Stimulated activated CD4-positive, alpha-beta T cell treated with anti-CD3 and anti-CD28 coated beads, Interleukin-1b, Interleukin-23, amount 100 ng/mL, for 4 hours (primary cell): ENCODE results near the gene PPBP.
"Not testable (repeated sequence)": the region's sequence is repeated elsewhere in the genome, so short reads cannot be mapped to it uniquely, and the experiment has no call there.

Source experiments
- DNase-seq, 2 donors: peaks; one replicate each; pipeline ENCODE4 v3.0.0-alpha.2; 2020; ENCODE audit warnings: low read depth in 2 of 2

Gene PPBP

DNA sequence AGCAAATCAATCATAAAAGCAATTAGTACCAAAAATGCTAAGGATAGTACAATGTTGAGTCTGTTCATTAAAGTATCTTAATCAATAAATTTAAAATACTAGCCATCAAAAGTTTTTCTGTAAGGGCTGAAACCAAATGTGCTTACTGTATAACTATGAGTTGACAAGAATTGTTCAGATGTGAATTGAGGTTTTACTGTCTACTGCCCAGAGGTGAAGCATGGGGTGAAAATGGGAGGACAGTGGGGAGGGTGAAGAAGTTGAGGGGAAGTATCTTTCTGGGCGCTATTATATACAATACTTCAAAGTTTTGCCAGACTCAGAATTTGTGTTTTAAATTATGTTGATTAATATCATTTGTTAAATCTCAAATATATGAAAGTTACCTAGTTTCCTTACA is 4.1 kb upstream of the PPBP start:
- DNase-seq: no peak

DNA sequence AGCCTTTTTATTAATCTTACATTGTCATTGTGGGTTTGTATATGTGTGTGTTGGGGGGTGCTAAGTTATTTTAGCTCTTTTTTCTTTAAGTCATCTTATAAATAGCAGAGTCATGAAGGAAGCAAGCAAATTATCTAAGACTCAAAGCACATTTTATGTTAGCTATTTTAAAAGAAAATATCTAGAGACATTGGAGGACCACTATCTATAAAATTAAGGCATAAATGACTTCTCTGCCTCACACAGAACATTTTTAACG is 3.7 kb upstream of the PPBP start:
- DNase-seq: no peak

GRCh38 chr4:73990988-73991741 is 3.2 kb upstream of the PPBP start:
- no peak for DNase-seq

DNA sequence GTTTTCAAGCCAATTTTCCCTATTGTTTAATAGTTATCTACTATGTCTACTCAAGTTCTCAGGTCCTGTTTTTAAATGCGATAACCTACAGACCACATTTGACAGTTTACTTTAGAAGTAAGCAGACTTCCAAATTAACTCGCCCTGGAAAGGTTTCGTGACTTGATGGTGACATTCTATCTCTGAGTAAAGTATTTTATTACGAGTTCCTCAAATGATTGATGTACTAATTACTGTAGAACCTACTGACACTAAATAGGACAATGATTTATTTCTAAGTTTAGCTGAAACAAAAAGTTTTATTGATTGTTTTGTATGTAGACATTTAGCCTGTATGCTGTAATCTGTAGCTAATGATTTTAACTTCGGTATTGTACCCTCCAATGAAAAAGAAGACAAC is 1.9 kb upstream of the PPBP start:
- no peak for DNase-seq

GRCh38 chr4:73989031-73989430 is 1.0 kb upstream of the PPBP start:
- no peak for DNase-seq

GRCh38 chr4:73985528-73985852 is 2.5 kb downstream of the PPBP start:
- no peak for DNase-seq

GRCh38 chr4:73984736-73985527 is 3.1 kb downstream of the PPBP start:
- no peak for DNase-seq

- DNase-seq: not testable (repeated sequence)
These were observed 6.8 kb downstream of the PPBP start for GRCh38 chr4:73981175-73981574.

GRCh38 chr4:73979407-73979957 is 8.5 kb downstream of the PPBP start:
- no peak for DNase-seq

GRCh38 chr4:73978886-73979285 is 9.1 kb downstream of the PPBP start:
- DNase-seq: no peak

DNA sequence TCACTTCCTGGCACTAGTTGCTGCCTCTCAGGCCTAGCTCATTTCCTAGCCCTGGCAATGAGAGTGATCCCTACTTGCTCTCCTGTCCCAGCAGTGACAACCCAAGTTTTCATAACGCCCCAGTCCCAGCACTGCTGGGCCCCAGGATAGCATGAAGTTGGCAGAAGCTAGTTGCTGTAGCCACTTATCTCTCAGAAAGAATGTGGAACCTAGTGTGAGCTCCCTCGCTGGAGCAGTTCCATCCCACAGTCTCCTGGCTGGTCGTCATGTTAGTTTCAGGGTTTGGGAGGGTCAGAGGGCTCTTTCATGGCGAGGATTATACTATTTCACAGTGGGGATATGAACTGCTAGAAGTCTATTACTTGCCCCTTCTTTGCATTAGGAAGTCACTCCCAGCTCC is 11.3 kb downstream of the PPBP start:
- no peak for DNase-seq

DNA sequence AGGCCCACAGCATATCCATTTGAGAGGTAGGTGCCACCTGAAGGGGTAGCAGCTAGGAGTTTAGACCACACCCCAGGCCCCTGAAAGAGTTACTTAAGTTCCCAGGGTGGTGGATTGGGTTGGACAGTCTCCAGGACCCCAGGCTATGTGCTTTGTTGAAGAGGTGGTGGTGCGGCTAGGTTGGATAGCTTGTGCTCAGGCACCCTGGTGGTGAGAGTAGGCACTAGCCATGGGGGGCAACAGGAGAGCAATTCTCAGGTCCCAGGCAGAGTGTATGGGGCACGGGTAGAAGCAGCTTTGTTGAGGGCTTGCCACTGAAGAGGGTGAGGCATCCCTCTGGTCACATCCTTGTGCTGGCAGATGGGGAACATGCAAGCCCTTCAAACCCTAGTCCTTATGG is 11.8 kb downstream of the PPBP start:
- no peak for DNase-seq

GRCh38 chr4:73974352-73974751 is 13.6 kb downstream of the PPBP start:
- DNase-seq: no peak

DNA sequence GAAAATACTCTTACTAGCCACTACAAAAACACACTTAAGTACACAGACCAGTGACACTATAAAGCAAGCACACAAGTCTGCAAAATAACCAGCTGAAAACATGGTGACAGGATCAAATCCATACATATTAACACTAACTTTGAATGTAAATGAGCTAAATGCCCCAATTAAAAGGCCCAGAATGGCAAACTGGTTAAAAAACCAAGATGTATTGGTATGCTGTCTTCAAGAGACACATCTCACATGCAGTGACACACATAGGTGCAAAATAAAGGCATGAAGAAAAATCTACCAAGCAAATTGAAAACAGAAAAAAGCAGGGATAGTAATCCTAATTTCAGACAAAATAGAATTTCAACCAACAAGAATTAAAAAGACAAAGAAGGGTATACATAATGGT is 17.0 kb downstream of the PPBP start:
- no peak for DNase-seq

DNA sequence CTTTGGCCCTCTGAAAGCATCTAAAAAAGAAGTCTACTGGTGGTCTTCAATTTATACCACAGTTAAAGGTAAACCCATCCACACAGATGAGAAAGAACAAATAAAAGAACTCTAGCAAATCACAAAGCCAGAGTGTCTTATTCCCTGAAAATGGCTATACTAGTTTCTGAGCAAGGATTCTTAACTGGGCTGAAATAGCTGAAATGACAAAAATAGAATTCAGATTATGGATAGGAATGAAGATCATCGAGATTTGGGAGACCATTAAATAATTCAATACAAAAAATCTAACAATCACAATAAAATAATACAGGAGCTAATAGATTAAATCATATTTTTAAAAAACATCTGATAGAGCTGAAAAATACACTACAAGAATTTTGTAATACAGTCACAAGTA is 18.0 kb downstream of the PPBP start:
- DNase-seq: no peak

- DNase-seq: no peak
These were observed 20.1 kb downstream of the PPBP start for GRCh38 chr4:73967866-73968265.

- no peak for DNase-seq
These were observed 23.0 kb downstream of the PPBP start for GRCh38 chr4:73964862-73965611.

DNA sequence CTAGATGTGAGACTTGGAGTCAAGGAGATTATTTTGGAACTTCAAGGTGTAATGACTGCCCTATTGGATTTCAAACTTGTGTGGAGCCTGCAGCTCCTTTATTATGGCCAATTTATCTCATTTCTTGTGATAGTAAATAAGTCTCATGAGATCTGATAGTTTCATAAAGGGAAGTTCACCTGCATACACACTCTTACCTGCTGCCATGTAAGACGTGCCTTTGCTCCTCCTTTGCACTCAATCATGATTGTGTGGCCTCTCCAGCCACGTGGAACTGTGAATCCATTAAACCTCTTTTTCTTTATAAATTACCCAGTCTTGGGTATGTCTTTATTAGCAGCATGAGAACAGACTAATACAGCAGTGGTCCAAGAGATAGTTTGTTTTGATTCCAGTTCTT is 25.3 kb downstream of the PPBP start:
- no peak for DNase-seq

DNA sequence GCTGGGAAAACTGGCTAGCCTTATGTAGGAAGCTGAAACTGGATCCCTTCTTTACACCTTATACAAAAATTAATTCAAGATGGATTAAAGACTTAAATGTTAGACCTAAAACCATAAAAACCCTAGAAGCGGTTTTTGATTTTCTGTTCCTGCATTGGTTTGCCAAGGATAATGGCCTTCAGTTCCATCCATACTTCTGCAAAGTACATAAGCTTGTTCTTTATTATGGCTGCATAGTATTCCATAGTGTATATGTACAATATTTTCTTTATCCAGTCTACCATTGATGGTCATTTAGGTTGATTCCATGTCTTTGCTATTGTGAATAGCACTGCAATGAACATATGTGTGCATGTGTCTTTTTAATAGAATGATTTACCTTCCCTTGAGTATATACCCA is 28.9 kb downstream of the PPBP start:
- not testable (repeated sequence) for DNase-seq

DNA sequence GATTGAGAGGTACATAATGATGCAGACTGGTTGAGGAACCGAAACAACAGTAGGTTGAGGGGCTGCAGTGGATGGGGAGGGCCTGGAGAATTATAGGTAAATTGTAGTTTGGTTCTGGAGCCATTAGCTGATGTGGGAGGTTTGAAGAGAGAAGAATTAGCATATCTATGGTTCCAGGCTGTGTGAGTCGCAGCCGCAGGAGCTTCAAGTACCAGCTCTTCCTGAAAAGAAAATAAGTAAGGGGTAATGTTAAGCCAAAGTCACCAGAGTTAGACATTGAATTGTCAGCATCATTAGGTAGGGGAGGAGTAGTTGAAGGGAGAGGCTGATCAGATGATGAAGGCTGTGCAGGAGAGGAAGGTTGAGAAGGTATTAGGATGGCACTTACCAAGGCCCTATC is 35.6 kb downstream of the PPBP start:
- no peak for DNase-seq

- not testable (repeated sequence) for DNase-seq
These were observed 37.5 kb downstream of the PPBP start for GRCh38 chr4:73950376-73950920.

- DNase-seq: no peak
These were observed 38.8 kb downstream of the PPBP start for GRCh38 chr4:73948990-73949706.
